ENCODE data around the gene BRIP1. TPM values are rescaled to one million over a fixed set of nuclear protein-coding genes. Genes with fewer than 3 reads are reported as not detected.

BRIP1 gene
- total RNA-seq, 1 donor from 2014 or later: 2.4 TPM

GRCh38 chr17:61766520-61766919 lies 96.8 kb downstream of the BRIP1 start:
- TF ChIP-seq, protein P1, sequence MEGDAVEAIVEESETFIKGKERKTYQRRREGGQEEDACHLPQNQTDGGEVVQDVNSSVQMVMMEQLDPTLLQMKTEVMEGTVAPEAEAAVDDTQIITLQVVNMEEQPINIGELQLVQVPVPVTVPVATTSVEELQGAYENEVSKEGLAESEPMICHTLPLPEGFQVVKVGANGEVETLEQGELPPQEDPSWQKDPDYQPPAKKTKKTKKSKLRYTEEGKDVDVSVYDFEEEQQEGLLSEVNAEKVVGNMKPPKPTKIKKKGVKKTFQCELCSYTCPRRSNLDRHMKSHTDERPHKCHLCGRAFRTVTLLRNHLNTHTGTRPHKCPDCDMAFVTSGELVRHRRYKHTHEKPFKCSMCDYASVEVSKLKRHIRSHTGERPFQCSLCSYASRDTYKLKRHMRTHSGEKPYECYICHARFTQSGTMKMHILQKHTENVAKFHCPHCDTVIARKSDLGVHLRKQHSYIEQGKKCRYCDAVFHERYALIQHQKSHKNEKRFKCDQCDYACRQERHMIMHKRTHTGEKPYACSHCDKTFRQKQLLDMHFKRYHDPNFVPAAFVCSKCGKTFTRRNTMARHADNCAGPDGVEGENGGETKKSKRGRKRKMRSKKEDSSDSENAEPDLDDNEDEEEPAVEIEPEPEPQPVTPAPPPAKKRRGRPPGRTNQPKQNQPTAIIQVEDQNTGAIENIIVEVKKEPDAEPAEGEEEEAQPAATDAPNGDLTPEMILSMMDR (IDR thresholded peaks at IDR 0.05; ENCODE audit: partially characterized antibody, unreplicated experiment): no peak
- Mint-ChIP-seq H3K27ac (ENCODE audit: unreplicated experiment) (no peak overlapping the region), H3K9me3 (ENCODE audit: unreplicated experiment) (peaks cover 2% of the 10 kb centered on the region), H3K27me3 (ENCODE audit: unreplicated experiment) (no peaks in the 10 kb centered on the region), H3K4me1 (ENCODE audit: low read depth, unreplicated experiment) (no peaks in the 10 kb centered on the region), H3K36me3 (ENCODE audit: unreplicated experiment) (peaks cover 9% of the 10 kb centered on the region), H3K4me3 (ENCODE audit: unreplicated experiment) (no peak overlapping the region)
- no peak for DNase-seq

- no peak for DNase-seq
- Mint-ChIP-seq H3K9me3 (ENCODE audit: unreplicated experiment) (no peaks in the 10 kb centered on the region), H3K36me3 (ENCODE audit: unreplicated experiment) (no peaks in the 10 kb centered on the region)
Observed at GRCh38 chr17:61764846-61765245, 98.5 kb downstream of the BRIP1 start.

GRCh38 chr17:61761827-61762226 lies 101.5 kb downstream of the BRIP1 start:
- Mint-ChIP-seq H3K36me3 (ENCODE audit: unreplicated experiment) (no peaks in the 10 kb centered on the region), H3K27ac (ENCODE audit: unreplicated experiment) (no peak overlapping the region), H3K27me3 (ENCODE audit: unreplicated experiment) (no peaks in the 10 kb centered on the region), H3K4me1 (ENCODE audit: low read depth, unreplicated experiment) (no peaks in the 10 kb centered on the region), H3K9me3 (ENCODE audit: unreplicated experiment) (peaks cover 2% of the 10 kb centered on the region), H3K4me3 (ENCODE audit: unreplicated experiment) (no peak overlapping the region)
- DNase-seq: no peak
- TF ChIP-seq, protein P1 (IDR thresholded peaks at IDR 0.05; ENCODE audit: partially characterized antibody, unreplicated experiment): no peak

More at GRCh38 chr17:61764846-61765245, 98.5 kb downstream of the BRIP1 start:
- Mint-ChIP-seq H3K27ac (ENCODE audit: unreplicated experiment) (no peak overlapping the region), H3K4me1 (ENCODE audit: low read depth, unreplicated experiment) (no peaks in the 10 kb centered on the region), H3K27me3 (ENCODE audit: unreplicated experiment) (no peaks in the 10 kb centered on the region), H3K4me3 (ENCODE audit: unreplicated experiment) (no peak overlapping the region)
- TF ChIP-seq, protein P1 (IDR thresholded peaks at IDR 0.05; ENCODE audit: partially characterized antibody, unreplicated experiment): no peak

GRCh38 chr17:61759362-61759761 lies 104.0 kb downstream of the BRIP1 start:
- H3K27ac Mint-ChIP-seq (ENCODE audit: unreplicated experiment): no peak overlapping the region
- no peak for DNase-seq
- TF ChIP-seq, protein P1 (IDR thresholded peaks at IDR 0.05; ENCODE audit: partially characterized antibody, unreplicated experiment): no peak
- H3K4me1 Mint-ChIP-seq (ENCODE audit: low read depth, unreplicated experiment): no peaks in the 10 kb centered on the region
- H3K4me3 Mint-ChIP-seq (ENCODE audit: unreplicated experiment): no peak overlapping the region
- H3K27me3 Mint-ChIP-seq (ENCODE audit: unreplicated experiment): no peaks in the 10 kb centered on the region
- H3K9me3 Mint-ChIP-seq (ENCODE audit: unreplicated experiment): peaks cover 2% of the 10 kb centered on the region
- H3K36me3 Mint-ChIP-seq (ENCODE audit: unreplicated experiment): no peaks in the 10 kb centered on the region

DNA sequence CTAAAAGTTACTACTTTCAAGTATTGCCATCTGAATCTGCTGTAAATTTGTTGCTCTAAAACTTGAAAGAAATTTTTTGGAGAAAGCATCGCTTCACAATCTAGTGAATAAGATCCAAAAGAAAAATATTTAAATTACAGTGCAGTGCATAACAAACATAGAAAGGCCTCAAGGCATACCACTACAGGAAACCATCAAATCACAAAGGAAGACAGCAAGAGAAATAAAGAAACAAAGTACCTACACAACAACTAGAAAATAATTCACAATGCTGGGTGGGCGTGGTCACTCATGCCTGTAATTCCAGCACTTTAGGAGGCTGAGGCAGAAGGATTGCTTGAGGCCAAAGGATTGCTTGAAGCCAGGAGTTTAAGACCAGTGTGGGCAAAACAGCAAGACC lies 104.9 kb downstream of the BRIP1 start:
- Mint-ChIP-seq H3K27me3 (ENCODE audit: unreplicated experiment) (no peaks in the 10 kb centered on the region), H3K9me3 (ENCODE audit: unreplicated experiment) (peaks cover 2% of the 10 kb centered on the region), H3K36me3 (ENCODE audit: unreplicated experiment) (no peaks in the 10 kb centered on the region), H3K4me1 (ENCODE audit: low read depth, unreplicated experiment) (no peaks in the 10 kb centered on the region), H3K27ac (ENCODE audit: unreplicated experiment) (no peak overlapping the region), H3K4me3 (ENCODE audit: unreplicated experiment) (no peak overlapping the region)
- no peak for DNase-seq
- TF ChIP-seq, protein P1 (IDR thresholded peaks at IDR 0.05; ENCODE audit: partially characterized antibody, unreplicated experiment): no peak

Data from glutamatergic neuron (in vitro differentiated cells).